ENCODE results near the gene SMIM26.

Gene SMIM26

GRCh38 chr20:18596270-18596669 lies 29.0 kb downstream of the SMIM26 start:
- H3F3A ChIP-seq (ENCODE audit: control insufficient read depth, insufficient read depth): no peaks in the 10 kb centered on the region
- no peaks in the 10 kb centered on the region for H3K9me2 ChIP-seq (replicated peaks; ENCODE audit: control insufficient read depth, low read length)
- TF ChIP-seq CTCF (IDR thresholded peaks at IDR 0.05; ENCODE audit: low read depth, low read length, poor library complexity, severe bottlenecking): no peak
- no peak for TF ChIP-seq EZH2phosphoT487 (IDR thresholded peaks at IDR 0.05; ENCODE audit: borderline replicate concordance, low read length)
- no peaks in the 10 kb centered on the region for H4K20me1 ChIP-seq (ENCODE audit: control insufficient read depth, insufficient read depth, low read depth, low read length)
- H3K4me2 ChIP-seq (ENCODE audit: low read length): no peak overlapping the region
- no peak overlapping the region for H3K4me3 ChIP-seq (ENCODE audit: low read length)
- no peaks in the 10 kb centered on the region for H3K9me3 ChIP-seq (ENCODE audit: control insufficient read depth, insufficient read depth, low read length)
- no peaks in the 10 kb centered on the region for H3K36me3 ChIP-seq (ENCODE audit: control insufficient read depth, low read length)
- no peaks in the 10 kb centered on the region for H3K79me2 ChIP-seq (ENCODE audit: control insufficient read depth, low read length)
- no peak overlapping the region for H3K27ac ChIP-seq (ENCODE audit: low read depth, low read length)
- no peaks in the 10 kb centered on the region for H3K27me3 ChIP-seq (ENCODE audit: control insufficient read depth, low read length)
- H3K4me1 ChIP-seq (ENCODE audit: control insufficient read depth, low read length): no peaks in the 10 kb centered on the region

- Histone ChIP-seq H3F3A (ENCODE audit: control insufficient read depth, insufficient read depth) (no peaks in the 10 kb centered on the region), H3K4me2 (ENCODE audit: low read length) (no peak overlapping the region), H3K27ac (ENCODE audit: low read depth, low read length) (no peak overlapping the region), H3K4me3 (ENCODE audit: low read length) (no peak overlapping the region), H4K20me1 (ENCODE audit: control insufficient read depth, insufficient read depth, low read depth, low read length) (no peaks in the 10 kb centered on the region), H3K79me2 (ENCODE audit: control insufficient read depth, low read length) (no peaks in the 10 kb centered on the region), H3K9me2 (replicated peaks; ENCODE audit: control insufficient read depth, low read length) (no peaks in the 10 kb centered on the region), H3K9me3 (ENCODE audit: control insufficient read depth, insufficient read depth, low read length) (no peaks in the 10 kb centered on the region), H3K4me1 (ENCODE audit: control insufficient read depth, low read length) (no peaks in the 10 kb centered on the region), H3K27me3 (ENCODE audit: control insufficient read depth, low read length) (no peaks in the 10 kb centered on the region), H3K36me3 (ENCODE audit: control insufficient read depth, low read length) (no peaks in the 10 kb centered on the region)
- TF ChIP-seq EZH2phosphoT487 (IDR thresholded peaks at IDR 0.05; ENCODE audit: borderline replicate concordance, low read length): no peak
- no peak for TF ChIP-seq CTCF (IDR thresholded peaks at IDR 0.05; ENCODE audit: low read depth, low read length, poor library complexity, severe bottlenecking)
These were observed 42.5 kb downstream of the SMIM26 start for GRCh38 chr20:18609741-18610140.

- no peaks in the 10 kb centered on the region for H3K9me3 ChIP-seq (ENCODE audit: control insufficient read depth, insufficient read depth, low read length)
- H3K27me3 ChIP-seq (ENCODE audit: control insufficient read depth, low read length): no peaks in the 10 kb centered on the region
- no peak overlapping the region for H3K4me3 ChIP-seq (ENCODE audit: low read length)
These were observed 44.3 kb downstream of the SMIM26 start for GRCh38 chr20:18611492-18611891.

More at GRCh38 chr20:18611492-18611891, 44.3 kb downstream of the SMIM26 start:
- no peak overlapping the region for H3K27ac ChIP-seq (ENCODE audit: low read depth, low read length)
- no peaks in the 10 kb centered on the region for H3F3A ChIP-seq (ENCODE audit: control insufficient read depth, insufficient read depth)
- H4K20me1 ChIP-seq (ENCODE audit: control insufficient read depth, insufficient read depth, low read depth, low read length): no peaks in the 10 kb centered on the region
- no peaks in the 10 kb centered on the region for H3K4me1 ChIP-seq (ENCODE audit: control insufficient read depth, low read length)
- H3K79me2 ChIP-seq (ENCODE audit: control insufficient read depth, low read length): no peaks in the 10 kb centered on the region
- no peak for TF ChIP-seq EZH2phosphoT487 (IDR thresholded peaks at IDR 0.05; ENCODE audit: borderline replicate concordance, low read length)
- no peak for TF ChIP-seq CTCF (IDR thresholded peaks at IDR 0.05; ENCODE audit: low read depth, low read length, poor library complexity, severe bottlenecking)
- no peaks in the 10 kb centered on the region for H3K36me3 ChIP-seq (ENCODE audit: control insufficient read depth, low read length)
- no peak overlapping the region for H3K4me2 ChIP-seq (ENCODE audit: low read length)
- H3K9me2 ChIP-seq (replicated peaks; ENCODE audit: control insufficient read depth, low read length): no peaks in the 10 kb centered on the region

Measured in DOHH2 (cell line).